ENCODE results near the gene COX14. TPM values are rescaled to one million over a fixed set of nuclear protein-coding genes. Genes with fewer than 3 reads are reported as not detected.
A peak's percentile ranks its signal among the peaks of the same experiment; 100 is the strongest.
"Not testable (repeated sequence)": the region's sequence is repeated elsewhere in the genome, so short reads cannot be mapped to it uniquely, and the experiment has no call there.

The COX14 gene
- total RNA-seq, 6 donors from 2014 or later, result 22.0 to 98.2 (median 71.8) TPM

DNA sequence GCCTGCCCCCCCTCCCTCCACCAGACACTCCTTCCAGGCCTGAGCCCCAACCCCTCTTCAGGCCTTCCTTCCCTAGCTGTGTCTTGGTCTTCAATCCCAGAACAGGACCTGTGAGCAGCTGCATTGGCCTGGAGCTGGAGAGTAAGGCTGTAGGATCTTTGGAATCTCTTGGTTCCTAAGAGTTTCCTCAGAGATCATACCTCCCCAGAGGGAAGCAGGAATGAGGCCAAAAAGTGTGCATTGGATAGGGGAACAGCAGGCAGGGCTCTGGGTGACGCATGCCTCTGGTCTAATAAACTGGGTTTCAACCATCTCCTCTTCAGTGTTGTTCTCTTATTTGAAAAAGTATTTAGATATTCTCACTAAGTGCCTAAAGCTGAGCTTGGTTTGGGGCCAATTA is 28.7 kb upstream of the COX14 start:
- WGBS, 2 donors, result 95 to 100% methylated on average over 1 of the region's 1 CpG
- no peaks in the 10 kb centered on the region for H3K27me3 ChIP-seq
- ATAC-seq (ENCODE audit: low FRiP score in 2 of 2) (no peak), DNase-seq (no peak)
- H3K36me3 ChIP-seq, result peaks cover 0 to 19% (median 12%) of the 10 kb centered on the region in 4 donors
- no peak overlapping the region for H3K27ac ChIP-seq
- H3K9me3 ChIP-seq, result no peaks in the 10 kb centered on the region
- peaks cover 9 to 24% (median 14%) of the 10 kb centered on the region in 4 donors for H3K4me1 ChIP-seq
- no peak overlapping the region for H3K4me3 ChIP-seq
- TF ChIP-seq, protein P1, sequence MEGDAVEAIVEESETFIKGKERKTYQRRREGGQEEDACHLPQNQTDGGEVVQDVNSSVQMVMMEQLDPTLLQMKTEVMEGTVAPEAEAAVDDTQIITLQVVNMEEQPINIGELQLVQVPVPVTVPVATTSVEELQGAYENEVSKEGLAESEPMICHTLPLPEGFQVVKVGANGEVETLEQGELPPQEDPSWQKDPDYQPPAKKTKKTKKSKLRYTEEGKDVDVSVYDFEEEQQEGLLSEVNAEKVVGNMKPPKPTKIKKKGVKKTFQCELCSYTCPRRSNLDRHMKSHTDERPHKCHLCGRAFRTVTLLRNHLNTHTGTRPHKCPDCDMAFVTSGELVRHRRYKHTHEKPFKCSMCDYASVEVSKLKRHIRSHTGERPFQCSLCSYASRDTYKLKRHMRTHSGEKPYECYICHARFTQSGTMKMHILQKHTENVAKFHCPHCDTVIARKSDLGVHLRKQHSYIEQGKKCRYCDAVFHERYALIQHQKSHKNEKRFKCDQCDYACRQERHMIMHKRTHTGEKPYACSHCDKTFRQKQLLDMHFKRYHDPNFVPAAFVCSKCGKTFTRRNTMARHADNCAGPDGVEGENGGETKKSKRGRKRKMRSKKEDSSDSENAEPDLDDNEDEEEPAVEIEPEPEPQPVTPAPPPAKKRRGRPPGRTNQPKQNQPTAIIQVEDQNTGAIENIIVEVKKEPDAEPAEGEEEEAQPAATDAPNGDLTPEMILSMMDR (IDR thresholded peaks at IDR 0.05), result no peak
- no peak for TF ChIP-seq POLR2AphosphoS5 (IDR thresholded peaks at IDR 0.05)
- no peak for TF ChIP-seq EP300 (IDR thresholded peaks at IDR 0.05)
- TF ChIP-seq POLR2A (IDR thresholded peaks at IDR 0.05), result no peak

DNA sequence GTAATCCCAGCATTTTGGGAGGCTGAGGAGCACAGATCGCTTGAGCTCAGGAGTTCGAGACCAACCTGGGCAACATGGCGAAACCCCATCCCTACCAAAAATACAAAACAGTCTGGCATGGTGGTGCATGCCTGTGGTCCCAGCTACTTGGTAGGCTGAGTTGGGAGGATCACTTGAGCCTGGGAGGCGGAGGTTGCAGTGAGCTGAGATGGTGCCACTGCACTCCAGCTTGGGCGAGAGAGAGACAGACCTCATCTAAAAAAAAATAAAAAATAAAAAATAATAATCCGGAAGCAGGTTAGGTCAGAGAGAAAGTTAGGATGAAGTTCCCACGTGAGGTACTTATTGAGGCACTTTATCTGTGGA is 27.6 kb upstream of the COX14 start:
- not testable (repeated sequence) for ATAC-seq (ENCODE audit: low FRiP score in 2 of 2); DNase-seq; H3K9me3 ChIP-seq; H3K27me3 ChIP-seq
- Histone ChIP-seq H3K4me1 (peaks cover 9 to 32% (median 15%) of the 10 kb centered on the region in 4 donors), H3K27ac (peak overlapping the region; percentile 90 to 98 (median 97)), H3K36me3 (peaks cover 0 to 30% (median 21%) of the 10 kb centered on the region in 4 donors), H3K4me3 (peak overlapping the region; percentile 68 to 98 (median 86))
- WGBS, 2 donors, result 38 to 39% methylated on average over 7 of the region's 7 CpGs

DNA sequence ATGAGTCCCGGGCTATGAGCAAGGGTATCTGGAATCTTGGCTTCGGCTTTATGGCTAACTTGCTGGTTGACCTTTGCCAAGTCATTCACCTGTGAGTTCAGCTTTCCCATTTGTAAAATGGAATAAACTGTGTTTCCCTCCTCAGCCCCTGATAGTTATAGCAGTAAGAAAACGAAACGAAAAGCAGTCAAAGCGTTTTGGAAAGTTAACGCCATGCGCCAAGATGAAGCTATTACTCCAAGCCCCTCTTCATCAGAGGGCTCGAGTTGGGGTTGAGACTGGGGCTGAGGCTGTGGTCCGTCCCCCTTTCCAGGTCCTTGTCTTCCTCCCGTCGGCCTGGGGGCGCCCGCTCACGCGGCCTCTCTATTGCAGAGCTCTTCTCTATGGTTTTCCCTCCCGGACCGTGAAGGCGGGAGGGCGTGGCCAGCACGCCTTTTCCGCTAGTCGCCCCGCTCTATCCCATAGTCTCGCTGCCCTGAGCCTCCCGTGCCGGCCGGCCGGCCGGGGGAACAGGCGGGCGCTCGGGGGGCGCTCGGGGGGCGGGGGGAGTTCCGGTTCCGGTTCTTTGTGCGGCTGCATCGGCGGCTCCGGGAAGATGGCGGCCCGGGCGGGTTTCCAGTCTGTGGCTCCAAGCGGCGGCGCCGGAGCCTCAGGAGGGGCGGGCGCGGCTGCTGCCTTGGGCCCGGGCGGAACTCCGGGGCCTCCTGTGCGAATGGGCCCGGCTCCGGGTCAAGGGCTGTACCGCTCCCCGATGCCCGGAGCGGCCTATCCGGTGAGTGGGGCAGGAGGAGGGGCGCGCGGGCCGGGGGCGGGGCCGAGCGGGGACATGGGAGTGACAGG is 27.0 kb upstream of the COX14 start, which contains the start of gene SMARCD1:
Gene SMARCD1, plus strand, starts transcription at position 568 of the 840 bp plus-strand sequence. Its CDS starts 28 bp downstream, at position 596.
- 1% methylated on average over 15 to 41 of the region's 69 CpGs for WGBS, 2 donors
- Histone ChIP-seq H3K27me3 (no peaks in the 10 kb centered on the region), H3K4me3 (peak within 1 kb of the TSS; percentile 68 to 98 (median 86)), H3K27ac (peak within 1 kb of the TSS; percentile 90 to 98 (median 97)), H3K9me3 (no peaks in the 10 kb centered on the region), H3K4me1 (peaks cover 9 to 32% (median 15%) of the 10 kb centered on the region in 4 donors), H3K36me3 (peaks cover 5 to 36% (median 27%) of the 10 kb centered on the region in 4 donors)
- ATAC-seq (ENCODE audit: low FRiP score in 2 of 2), result peak; percentile 90 to 96
- peak; percentile 95 to 96 for DNase-seq
- no peak for TF ChIP-seq EP300 (IDR thresholded peaks at IDR 0.05)
- TF ChIP-seq, protein P1 (IDR thresholded peaks at IDR 0.05), result peak in 4 of 6 experiments; percentile 5 to 53 (median 32)

DNA sequence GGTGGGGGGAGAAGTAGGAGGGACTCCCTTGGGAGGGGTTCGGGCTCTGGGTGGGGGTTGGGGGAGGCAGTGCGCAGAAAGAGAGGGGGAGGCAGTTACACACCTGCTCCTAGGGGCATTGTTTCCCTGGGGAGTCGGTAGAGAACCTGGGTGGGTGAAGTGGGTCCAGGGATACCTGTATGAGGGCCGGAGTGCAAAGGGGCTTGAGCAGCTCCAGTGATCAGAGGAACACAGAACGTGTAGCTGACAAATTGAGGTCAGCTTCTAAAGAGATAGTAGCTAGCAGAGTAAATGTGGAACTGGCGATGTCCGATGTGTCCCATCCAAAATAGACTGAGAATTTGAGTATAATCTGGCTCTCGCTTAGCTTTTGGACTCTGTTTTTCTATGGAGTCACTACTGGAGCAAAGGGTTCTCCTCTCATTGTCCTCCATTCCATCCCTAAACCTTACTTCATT is 26.4 kb upstream of the COX14 start:
- 9 to 18% methylated on average over 8 of the region's 8 CpGs for WGBS, 2 donors
- peak overlapping the region; percentile 90 to 98 (median 97) for H3K27ac ChIP-seq

DNA sequence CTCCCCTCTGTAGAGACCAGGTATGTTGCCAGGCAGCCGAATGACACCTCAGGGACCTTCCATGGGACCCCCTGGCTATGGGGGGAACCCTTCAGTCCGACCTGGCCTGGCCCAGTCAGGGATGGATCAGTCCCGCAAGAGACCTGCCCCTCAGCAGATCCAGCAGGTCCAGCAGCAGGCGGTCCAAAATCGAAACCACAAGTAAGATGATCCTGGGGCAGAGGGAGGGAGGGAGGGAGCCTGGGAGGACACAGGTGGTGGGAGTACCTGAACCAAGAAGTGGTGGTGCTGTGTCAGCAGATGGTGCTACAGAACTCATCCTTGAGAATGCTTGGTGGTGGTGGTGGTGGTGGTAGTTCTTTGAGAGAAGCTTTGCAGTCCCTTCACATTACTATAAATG is 25.9 kb upstream of the COX14 start:
- peak overlapping the region; percentile 90 to 98 (median 97) for H3K27ac ChIP-seq
- ATAC-seq (ENCODE audit: low FRiP score in 2 of 2), result no peak
- H3K4me1 ChIP-seq, result peaks cover 9 to 32% (median 14%) of the 10 kb centered on the region in 4 donors
- peak overlapping the region in 2 of 4 donors; percentile 68 to 96 for H3K4me3 ChIP-seq
- peaks cover 11 to 47% (median 38%) of the 10 kb centered on the region in 4 donors for H3K36me3 ChIP-seq
- no peak for TF ChIP-seq POLR2AphosphoS5 (IDR thresholded peaks at IDR 0.05)
- no peak for TF ChIP-seq EP300 (IDR thresholded peaks at IDR 0.05)
- no peak for TF ChIP-seq POLR2A (IDR thresholded peaks at IDR 0.05)
- TF ChIP-seq, protein P1 (IDR thresholded peaks at IDR 0.05), result no peak
- H3K27me3 ChIP-seq, result no peaks in the 10 kb centered on the region
- no peaks in the 10 kb centered on the region for H3K9me3 ChIP-seq
- DNase-seq, result no peak
- WGBS, 2 donors, result 80 to 88% methylated on average over 5 of the region's 5 CpGs

More for the DNA sequence above, 26.4 kb upstream of the COX14 start:
- Histone ChIP-seq H3K9me3 (no peaks in the 10 kb centered on the region), H3K4me1 (peaks cover 9 to 32% (median 15%) of the 10 kb centered on the region in 4 donors), H3K4me3 (peak overlapping the region; percentile 68 to 98 (median 86)), H3K36me3 (peaks cover 11 to 42% (median 33%) of the 10 kb centered on the region in 4 donors), H3K27me3 (no peaks in the 10 kb centered on the region)
- DNase-seq, result no peak
- ATAC-seq (ENCODE audit: low FRiP score in 2 of 2), result no peak
- TF ChIP-seq POLR2AphosphoS5 (IDR thresholded peaks at IDR 0.05) (no peak), EP300 (IDR thresholded peaks at IDR 0.05) (no peak)
- TF ChIP-seq, protein P1 (IDR thresholded peaks at IDR 0.05), result no peak
